ACHN (cell line): ENCODE data around the gene CLK3.
"Not testable (repeated sequence)": the region's sequence is repeated elsewhere in the genome, so short reads cannot be mapped to it uniquely, and the experiment has no call there.

Experiments
- DNase-seq: peaks from one replicate; pipeline ENCODE4 v3.0.0-alpha.2; 2015
- in situ Hi-C: cut with HindIII; loops from 2 replicates; pipeline ENCODE4 v1.10.0; 2017; ENCODE audit warnings: low sequenced_read_pairs, low pct_ligation_motif_present, low pct_unique_long_range_greater_than_20kb

Gene CLK3

DNA sequence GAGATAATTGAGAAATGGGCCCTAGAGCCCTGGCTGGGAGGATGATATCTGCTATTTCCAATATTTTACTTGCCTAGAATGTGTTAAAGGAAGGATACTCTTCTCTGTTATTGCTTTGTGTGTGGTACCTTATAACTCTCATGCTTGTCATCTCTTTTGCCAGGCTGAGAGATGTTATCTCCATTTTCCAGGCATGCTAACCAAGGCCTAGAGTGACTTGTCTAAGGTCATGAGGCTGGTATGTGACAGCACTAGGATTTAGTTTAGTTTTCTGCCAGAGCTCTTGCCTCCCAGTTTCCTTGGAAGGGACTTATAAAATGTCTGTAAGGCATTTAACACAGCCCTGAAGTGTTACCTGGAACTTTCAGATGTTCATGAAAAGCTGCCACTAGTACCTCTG, 1.4 kb downstream of the CLK3 start:
- in situ Hi-C loops: no loop called here
- no peak for DNase-seq

DNA sequence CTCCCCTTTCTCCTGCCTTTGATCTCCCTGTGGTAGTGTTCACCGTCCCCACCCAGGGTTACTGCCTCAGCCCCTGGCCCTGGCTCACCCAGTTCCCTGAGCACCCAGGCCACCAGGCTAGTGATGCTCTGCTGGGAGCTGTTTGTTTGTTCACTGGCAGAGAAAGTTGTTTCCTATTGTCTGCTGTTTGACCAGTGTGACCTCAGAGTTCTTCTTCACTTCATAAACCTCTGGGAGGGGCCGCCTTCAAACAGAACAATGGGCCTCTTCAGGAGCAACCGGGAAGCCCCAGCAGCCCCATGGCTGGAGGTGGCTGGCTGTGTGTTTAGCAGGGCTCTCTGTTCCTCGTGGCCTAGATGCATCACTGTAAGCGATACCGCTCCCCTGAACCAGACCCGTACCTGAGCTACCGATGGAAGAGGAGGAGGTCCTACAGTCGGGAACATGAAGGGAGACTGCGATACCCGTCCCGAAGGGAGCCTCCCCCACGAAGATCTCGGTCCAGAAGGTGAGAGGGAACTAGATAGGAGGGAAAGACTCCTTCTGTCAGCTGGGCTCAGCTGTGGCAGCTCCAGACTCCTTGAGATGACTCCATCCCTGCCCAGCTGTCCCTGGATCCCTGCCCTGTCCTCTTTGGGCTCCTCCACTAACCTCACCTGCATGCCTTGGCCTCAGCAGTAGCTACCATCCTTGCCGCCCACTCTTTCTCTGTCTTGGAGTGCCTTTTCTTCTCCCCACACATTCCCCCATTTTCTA, 3.4 kb downstream of the CLK3 start:
- in situ Hi-C loops: no loop called here
- DNase-seq: no peak

DNA sequence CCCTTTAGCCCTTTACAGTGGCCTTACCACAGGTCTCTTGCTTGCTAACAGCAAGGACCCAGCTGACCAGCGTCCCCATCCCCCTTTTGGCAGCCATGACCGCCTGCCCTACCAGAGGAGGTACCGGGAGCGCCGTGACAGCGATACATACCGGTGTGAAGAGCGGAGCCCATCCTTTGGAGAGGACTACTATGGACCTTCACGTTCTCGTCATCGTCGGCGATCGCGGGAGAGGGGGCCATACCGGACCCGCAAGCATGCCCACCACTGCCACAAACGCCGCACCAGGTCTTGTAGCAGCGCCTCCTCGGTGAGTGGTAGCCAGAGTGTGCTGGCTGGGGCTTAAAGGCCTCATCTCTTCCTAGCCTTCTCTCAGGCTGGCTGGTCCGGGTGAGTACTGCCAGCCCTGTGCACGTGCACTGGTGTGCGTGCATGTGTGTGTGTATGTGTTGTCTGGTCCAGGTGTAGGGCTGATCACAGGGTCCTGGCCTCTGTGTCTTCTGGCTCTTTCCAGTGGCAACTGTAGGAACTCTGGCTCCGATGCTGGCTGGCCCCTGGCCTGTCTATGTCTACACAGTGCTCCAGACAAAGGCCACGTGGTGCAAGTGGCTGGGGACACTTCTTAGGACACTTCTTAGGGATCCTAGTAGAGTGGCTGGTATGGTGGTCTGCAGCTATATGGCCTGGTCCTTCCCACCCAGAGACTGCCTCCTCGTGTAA, 4.4 kb downstream of the CLK3 start:
- in situ Hi-C loops: no loop called here
- DNase-seq: no peak

DNA sequence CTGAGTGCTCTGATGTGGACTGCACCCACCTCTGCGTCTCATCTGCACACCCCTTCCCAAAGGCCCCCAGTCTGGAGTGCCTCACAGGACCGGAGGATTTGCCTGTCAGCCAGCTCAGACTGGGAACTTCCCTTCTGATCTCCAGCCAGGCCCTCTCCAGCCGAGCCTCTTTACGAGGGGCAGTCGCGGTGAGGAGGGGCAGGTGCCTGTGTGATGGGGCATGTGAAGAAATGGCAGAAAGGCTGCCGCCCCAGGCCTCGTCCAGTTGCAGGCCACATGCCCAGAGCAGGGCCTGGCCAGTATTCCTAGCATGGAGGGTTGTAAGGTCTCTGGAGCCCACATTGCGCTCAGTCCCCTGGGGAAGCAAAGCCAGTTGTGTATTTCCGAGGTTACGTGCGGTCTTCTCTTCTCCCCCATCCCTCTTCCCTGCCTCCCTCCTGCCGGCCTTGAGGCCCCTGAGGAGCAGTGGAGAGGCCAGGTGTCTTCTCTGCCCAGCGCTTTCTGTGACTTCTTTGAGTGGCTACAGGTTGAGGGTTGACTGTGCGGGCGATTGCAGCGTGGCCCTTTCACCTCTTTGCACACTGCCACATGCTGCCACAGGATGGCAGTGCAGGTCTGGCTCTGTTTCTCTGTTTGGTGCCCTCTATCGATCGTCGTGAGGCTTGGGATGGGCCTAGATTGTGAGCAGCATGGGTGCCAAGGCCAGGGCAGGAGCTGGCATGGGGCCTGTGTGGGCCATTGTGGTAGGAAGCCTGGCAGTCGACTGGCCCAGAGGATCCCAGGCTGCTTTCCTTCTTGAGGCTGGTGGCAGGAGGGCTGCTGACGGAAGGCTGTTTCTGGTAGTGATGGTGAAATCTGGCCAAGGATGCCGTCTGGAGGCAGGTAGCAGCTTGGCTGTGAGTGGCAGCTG, 5.3 kb downstream of the CLK3 start:
- DNase-seq: peak; percentile 85
- in situ Hi-C loops: no loop called here

DNA sequence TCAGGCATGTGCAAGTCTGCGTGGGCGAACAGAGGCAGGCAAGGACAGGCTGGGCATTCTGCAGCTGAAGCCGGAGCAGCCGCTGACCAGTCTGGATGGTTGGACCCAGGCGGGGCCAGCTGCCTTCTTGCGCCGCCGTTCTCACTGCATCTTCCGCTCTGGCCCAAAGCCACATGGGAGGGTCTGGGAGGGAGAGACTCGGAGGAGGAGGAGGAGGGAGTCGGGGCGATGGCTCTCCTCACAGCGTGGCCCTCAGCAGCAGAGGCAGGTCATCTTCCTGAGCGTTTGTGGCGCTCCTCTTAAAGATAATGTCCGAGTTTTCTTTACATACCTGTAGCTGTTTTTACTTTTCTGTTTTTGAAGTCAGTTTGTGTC, 5.9 kb downstream of the CLK3 start:
- in situ Hi-C loops: no loop called here
- DNase-seq: no peak

DNA sequence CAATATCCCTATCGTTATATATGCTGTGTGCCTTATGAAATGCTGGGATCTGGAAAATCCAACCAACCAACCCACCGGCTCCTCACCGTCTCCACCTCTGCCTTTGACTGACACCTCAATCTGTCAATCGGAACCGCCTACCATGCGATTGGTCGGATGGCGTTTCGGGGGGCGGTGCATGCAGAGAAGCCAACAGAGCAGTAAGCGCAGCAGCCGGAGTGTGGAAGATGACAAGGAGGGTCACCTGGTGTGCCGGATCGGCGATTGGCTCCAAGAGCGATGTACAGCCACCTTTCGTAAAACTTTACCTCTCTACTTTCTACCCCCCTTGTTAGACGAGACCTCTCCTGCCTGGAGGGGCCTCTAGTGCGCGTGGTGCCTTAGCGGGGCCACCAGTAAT, 6.3 kb downstream of the CLK3 start:
- DNase-seq: no peak
- in situ Hi-C loops: no loop called here

DNA sequence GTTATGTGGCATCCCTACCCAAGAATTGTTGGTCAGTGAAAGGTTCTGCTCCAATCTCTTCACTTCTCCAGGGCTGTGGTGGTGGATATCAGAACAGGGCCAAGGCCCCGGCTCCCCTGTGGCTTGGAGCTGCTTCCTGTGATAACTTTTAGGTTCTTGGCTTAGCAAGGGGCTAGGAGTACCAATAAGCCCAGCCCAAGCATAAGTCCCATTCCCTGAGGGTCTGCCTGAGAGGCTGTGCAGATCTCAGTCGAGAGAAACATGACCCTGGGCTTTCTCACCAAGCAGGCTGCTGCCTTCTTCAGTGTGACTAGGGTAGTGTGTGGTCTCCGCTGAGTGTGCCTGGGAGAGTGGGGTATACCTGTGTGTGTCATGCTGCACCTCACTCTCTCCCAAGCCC, 7.1 kb downstream of the CLK3 start:
- in situ Hi-C loops: no loop called here
- DNase-seq: no peak

DNA sequence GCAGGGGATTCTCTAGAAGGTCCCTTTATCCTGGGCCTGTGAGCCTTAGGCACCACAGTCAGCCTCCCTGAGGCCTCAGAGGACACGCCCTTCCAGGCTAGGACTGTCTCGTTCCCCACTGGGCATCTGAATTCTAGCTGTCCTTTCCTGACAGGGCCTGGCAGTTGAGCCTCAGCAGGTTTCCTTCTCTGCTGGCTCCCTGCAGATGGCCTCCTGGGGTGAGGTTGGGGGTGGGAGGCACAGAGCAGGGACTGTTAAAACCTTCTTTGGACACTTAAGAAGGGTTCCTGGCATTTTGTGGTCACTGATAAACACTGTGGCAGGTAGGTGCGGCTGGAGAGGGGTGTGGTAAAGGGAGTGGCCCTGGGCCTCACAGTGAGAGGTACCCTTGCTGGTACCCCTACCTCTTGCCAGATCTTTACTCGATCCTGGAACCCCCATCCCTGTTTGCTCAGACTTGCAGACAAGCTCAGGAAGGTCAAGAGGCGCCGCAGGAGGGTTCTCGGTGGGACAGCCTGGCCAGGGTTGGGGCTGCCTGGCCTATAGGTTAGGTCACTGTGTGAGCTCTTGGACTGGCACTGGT, 8.5 kb downstream of the CLK3 start:
- in situ Hi-C loops: no loop called here
- DNase-seq: no peak

DNA sequence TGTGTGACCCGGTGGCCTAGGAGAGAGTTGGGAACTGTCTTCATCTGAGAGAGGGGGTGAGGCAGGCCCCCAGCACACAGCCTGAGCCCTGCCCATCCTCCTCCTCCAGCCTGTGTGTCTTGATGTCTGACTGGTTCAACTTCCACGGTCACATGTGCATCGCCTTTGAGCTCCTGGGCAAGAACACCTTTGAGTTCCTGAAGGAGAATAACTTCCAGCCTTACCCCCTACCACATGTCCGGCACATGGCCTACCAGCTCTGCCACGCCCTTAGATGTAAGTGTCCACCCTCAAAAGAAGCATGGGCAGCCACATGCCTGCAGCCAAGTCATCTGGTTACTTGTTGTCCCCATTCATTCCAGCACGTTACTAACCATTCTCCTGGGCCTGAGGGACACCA, 10.1 kb downstream of the CLK3 start:
- no peak for DNase-seq

DNA sequence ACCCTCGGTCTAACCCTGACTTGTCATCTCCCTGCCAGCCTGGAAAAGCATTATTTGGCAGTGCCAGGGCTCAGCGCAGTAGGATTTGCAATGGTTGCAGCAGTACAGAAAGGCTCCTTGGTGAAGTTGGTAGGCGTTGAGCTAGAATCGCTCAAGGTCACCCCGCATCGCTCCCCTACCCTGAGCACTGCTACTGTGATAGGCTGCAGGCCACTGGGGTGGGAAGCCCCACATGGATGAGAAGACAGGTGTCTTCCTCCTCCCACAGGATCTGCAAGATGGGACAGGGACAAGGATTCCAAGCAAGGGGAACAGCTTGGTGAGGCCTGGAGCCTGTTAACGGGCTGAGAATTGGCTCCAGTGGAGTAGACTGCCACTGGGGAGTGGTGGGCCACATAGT, 10.7 kb downstream of the CLK3 start:
- no peak for DNase-seq
- in situ Hi-C loops: loop anchor here (25.0 kb wide), 1 partner anchor 136 kb away; no protein-coding TSS in a partner anchor

More for the DNA sequence above, 10.1 kb downstream of the CLK3 start:
- in situ Hi-C loops: loop anchor here (25.0 kb wide), 1 partner anchor 137 kb away; no protein-coding TSS in a partner anchor

DNA sequence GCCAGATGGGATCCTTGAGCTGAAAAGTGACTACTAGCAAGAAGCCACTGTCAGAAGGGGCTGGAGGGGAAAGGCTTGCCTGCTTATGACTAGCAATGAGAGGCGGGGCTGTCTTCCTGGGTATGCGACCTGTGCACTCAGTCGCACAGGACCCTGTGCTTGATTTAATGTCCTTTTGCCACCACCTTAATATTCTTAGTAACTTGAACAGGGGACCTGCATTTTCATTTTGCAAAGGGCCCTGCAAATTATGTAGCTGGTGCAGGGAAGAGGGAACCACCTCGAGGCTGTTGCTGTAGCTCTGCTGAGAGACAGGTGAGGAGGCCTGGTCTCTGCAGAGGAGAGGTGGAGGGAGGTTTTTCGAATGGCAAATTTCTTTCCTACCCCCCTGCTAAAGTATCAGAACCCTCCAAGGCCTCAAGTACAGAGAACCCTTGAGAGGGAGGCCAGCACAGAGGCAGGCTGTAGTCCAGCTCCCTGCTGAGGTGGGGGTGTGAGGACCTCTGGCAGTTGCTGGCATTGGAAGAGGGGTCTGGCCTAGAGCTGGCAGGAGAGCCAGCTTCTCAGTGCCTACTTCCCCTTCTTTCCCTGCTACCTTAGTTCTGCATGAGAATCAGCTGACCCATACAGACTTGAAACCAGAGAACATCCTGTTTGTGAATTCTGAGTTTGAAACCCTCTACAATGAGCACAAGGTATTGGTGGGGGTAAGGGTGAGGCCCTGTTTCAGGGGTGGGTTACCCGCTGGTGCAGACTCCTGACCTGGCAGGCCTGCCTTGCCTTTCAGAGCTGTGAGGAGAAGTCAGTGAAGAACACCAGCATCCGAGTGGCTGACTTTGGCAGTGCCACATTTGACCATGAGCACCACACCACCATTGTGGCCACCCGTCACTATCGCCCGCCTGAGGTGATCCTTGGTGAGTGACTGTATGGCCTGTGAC, 11.4 kb downstream of the CLK3 start:
- DNase-seq: no peak
- in situ Hi-C loops: loop anchor here (25.0 kb wide), 1 partner anchor 135 kb away; no protein-coding TSS in a partner anchor

DNA sequence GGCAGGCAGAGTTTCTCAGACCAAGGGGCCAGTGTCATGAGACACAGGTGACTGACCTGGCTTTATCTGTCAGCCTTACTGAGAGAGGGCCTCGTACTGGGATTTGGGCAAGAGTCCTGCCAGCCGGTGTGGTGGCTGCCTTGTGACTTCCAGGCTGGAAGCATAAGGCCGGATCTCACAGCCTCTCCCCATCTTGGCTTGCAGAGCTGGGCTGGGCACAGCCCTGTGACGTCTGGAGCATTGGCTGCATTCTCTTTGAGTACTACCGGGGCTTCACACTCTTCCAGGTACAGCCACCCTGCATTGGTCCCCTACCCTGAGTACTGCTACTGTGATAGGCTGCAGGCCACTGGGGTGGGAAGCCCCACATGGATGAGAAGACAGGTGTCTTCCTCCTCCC, 12.1 kb downstream of the CLK3 start:
- no peak for DNase-seq
- in situ Hi-C loops: loop anchor here (25.0 kb wide), 1 partner anchor 135 kb away; no protein-coding TSS in a partner anchor

DNA sequence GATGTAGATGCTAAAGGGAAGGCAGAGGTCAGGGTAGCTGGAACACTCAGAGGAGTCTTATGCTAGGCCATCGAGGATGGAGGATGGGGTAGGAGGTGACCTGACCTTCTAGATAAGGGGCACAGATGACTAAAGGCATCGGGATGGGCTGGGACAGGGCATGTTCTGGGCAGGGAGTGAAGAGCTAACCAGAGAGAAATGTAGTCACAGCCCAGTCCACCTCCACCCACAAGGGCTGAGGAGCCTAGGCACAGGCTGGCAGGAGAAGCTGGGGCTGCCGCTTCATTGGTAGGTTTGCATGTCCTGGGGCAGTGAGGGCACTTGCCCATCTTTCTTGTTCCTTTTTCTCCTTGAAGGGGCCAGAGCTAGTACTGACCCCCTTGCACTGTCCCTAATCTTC, 12.6 kb downstream of the CLK3 start:
- in situ Hi-C loops: loop anchor here (25.0 kb wide), 1 partner anchor 134 kb away; no protein-coding TSS in a partner anchor
- DNase-seq: no peak

DNA sequence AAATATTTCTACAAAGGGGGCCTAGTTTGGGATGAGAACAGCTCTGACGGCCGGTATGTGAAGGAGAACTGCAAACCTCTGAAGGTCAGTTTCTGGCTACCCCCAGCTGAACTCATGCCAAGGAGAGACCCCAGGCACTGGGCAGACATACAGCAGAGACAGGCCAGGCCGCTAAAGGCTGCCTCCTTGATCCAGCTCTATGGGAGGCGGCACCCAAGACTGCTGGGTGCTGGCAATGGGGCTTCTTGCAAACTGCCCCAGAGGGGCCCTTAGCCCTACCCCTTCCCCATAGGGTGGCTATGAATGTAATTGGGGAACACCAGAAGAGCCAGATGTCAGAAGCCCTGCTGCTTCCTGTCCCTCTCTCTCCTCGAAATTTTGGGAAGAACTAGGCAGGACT, 13.3 kb downstream of the CLK3 start:
- in situ Hi-C loops: loop anchor here (25.0 kb wide), 1 partner anchor 133 kb away; no protein-coding TSS in a partner anchor
- no peak for DNase-seq

DNA sequence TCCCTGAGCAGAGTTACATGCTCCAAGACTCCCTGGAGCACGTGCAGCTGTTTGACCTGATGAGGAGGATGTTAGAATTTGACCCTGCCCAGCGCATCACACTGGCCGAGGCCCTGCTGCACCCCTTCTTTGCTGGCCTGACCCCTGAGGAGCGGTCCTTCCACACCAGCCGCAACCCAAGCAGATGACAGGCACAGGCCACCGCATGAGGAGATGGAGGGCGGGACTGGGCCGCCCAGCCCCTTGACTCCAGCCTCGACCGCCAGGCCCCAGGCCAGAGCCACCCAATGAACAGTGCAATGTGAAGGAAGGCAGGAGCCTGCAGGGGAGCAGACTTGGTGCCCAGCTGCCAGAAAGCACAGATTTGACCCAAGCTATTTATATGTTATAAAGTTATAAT, 14.1 kb downstream of the CLK3 start:
- DNase-seq: not testable (repeated sequence)
- in situ Hi-C loops: loop anchor here (25.0 kb wide), 1 partner anchor 133 kb away; no protein-coding TSS in a partner anchor

DNA sequence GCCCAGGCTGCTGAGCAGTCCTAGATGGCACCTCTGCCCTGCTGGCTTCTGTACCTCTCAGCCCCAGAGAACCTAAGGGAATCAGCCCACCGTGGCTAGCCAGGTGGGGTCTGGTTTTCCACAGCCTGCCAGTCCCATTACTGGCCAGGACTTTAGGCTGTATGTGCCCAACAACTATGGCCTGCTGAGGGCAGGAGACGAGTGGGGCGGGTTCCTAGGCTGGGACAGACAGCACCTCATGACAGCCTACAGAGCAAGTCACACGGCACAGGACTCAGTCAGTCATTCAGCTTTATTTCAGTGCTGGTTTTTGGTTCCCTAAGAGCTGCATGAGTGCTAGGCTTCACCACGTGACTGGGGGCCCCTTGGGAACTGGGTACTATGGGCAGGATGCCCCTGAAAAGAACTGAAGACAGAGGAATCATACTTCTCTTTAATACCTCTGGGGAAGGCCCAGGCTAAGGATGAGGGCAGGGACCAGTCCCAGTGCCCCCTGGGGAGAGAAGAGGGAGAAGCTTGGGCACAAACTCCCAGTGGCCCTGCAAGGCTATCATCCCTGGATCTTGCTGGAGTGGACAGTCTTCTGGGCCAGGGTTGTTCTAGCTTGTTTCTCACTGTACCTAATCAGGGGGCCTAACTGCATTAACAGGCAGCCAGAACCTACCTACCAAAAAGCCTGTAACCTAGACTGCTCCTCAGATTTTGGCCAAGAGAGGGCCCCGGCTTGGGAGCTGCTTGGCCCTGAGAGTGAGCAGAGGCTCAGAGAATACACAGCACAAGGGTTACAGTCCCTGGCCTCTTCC, 14.8 kb downstream of the CLK3 start:
- DNase-seq: no peak
- in situ Hi-C loops: loop anchor here (25.0 kb wide), 1 partner anchor 132 kb away; no protein-coding TSS in a partner anchor

DNA sequence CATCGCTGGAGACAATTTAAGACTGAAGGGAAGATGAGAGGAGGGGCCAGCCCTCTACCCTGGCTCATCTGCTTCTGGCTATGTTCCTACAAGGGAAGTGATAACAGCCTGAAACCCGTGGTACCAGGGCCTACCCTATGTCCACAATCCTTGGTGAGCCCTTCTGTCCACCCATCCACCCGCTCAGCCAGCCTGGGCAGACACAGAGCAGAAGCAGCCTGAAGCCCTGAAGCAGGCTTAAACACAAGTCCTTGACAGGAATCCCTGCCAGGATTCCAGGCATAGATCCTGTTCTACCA, 15.4 kb downstream of the CLK3 start:
- in situ Hi-C loops: loop anchor here (25.0 kb wide), 1 partner anchor 131 kb away; no protein-coding TSS in a partner anchor
- no peak for DNase-seq
